ENCODE measurements around the gene MVB12B.

DNA sequence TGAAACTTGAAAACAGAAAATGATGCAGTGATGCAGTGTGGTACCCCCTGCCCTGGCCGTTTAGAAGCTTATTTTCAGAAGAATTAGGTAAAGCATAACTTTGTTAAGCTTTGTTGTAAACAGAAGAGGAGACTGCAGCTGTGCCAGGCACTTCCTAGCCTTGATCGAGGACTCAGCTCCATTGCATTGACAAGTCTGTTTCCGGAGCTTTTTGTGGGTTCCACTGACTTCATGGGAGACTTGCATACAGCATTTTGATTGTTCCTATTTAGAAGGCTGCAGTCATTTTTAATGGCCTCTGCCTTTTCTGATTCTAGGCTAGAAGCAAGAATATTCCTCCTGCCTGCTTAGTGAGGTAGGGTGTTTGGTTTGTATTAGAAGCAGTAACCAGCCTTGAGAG lies 12.3 kb downstream of the MVB12B start:
- no peak for TF ChIP-seq POLR2A (IDR thresholded peaks at IDR 0.05)
- TF ChIP-seq, protein P1, sequence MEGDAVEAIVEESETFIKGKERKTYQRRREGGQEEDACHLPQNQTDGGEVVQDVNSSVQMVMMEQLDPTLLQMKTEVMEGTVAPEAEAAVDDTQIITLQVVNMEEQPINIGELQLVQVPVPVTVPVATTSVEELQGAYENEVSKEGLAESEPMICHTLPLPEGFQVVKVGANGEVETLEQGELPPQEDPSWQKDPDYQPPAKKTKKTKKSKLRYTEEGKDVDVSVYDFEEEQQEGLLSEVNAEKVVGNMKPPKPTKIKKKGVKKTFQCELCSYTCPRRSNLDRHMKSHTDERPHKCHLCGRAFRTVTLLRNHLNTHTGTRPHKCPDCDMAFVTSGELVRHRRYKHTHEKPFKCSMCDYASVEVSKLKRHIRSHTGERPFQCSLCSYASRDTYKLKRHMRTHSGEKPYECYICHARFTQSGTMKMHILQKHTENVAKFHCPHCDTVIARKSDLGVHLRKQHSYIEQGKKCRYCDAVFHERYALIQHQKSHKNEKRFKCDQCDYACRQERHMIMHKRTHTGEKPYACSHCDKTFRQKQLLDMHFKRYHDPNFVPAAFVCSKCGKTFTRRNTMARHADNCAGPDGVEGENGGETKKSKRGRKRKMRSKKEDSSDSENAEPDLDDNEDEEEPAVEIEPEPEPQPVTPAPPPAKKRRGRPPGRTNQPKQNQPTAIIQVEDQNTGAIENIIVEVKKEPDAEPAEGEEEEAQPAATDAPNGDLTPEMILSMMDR (IDR thresholded peaks at IDR 0.05): no peak

All from testis (tissue), 2 donors.